Testis (tissue), 3 donors: ENCODE data around the gene C1QTNF4. TPM values are rescaled to one million over a fixed set of nuclear protein-coding genes. Genes with fewer than 3 reads are reported as not detected.
A peak's percentile ranks its signal among the peaks of the same experiment; 100 is the strongest.

Source experiments
- DNase-seq: peaks from one replicate; pipeline ENCODE4 v3.0.0-alpha.2; 2019
- H3K27ac ChIP-seq, 2 donors: fragments of 200-600 bp; sonication (generic); one replicate each; pipeline ENCODE4 v1.5.1; 2019
- H3K27me3 ChIP-seq: fragments of 200-600 bp; sonication (generic); one replicate; pipeline ENCODE4 v1.5.1; 2019
- H3K36me3 ChIP-seq: fragments of 200-600 bp; sonication (generic); one replicate; pipeline ENCODE4 v1.5.1; 2017; ENCODE audit warnings: low read depth; ENCODE audit errors: missing control alignments
- H3K4me1 ChIP-seq: fragments of 200-600 bp; sonication (generic); one replicate; pipeline ENCODE4 v1.5.1; 2019
- H3K4me3 ChIP-seq, 2 donors: fragments of 200-600 bp; sonication (generic); one replicate each; pipeline ENCODE4 v1.5.1; 2017 to 2019
- H3K9me3 ChIP-seq: fragments of 200-600 bp; sonication (generic); one replicate; pipeline ENCODE4 v1.5.1; 2017
- POLR2A ChIP-seq: fragments of 450-650 bp; IDR thresholded peaks from one replicate; pipeline ENCODE4 v1.6.1; 2017; ENCODE audit warnings: antibody characterized with exemption, mild to moderate bottlenecking, moderate library complexity
- WGBS, 2 donors: methylation state at CpG; one replicate each; pipeline ENCODE4 v1.1.5; 2018; 5-methylcytosine and 5-hydroxymethylcytosine counted together
- intact Hi-C: fragments of 100-400 bp; cut with DNase I; formaldehyde crosslinking; loops from one replicate; pipeline ENCODE4 v1.15.1; 2023; ENCODE audit warnings: low total_unique reads
- polyA plus RNA-seq: library from polyadenylated mRNA; stranded (reverse); fragments of 350-450 nt; fragmentation: Illumina TruSeq; extraction: RNeasy Lipid Tissue Mini Kit (QIAGEN cat#74804); gene quantifications from one replicate; pipeline ENCODE4 v1.2.3, GENCODE V29; 2014; ENCODE audit warnings: low read depth, low replicate concordance; ENCODE audit not compliant: insufficient read depth
- total RNA-seq, 2 donors: library from RNA; depleted of rRNA; stranded (reverse); fragments of >200 nt; gene quantifications; one replicate each; pipeline ENCODE4 v1.2.3, GENCODE V29; 2016
- TF ChIP-seq, protein P1 (sequence below), 3 experiments: fragments of 450-650 bp in 2 of 3; fragments of 200-600 bp in 1 of 3; sonication (generic) in 1 of 3; IDR thresholded peaks; one replicate each; pipeline ENCODE4 v1.5.1; 2016 to 2019; ENCODE audit warnings: antibody characterized with exemption in 3 of 3, mild to moderate bottlenecking in 2 of 3, moderate library complexity in 1 of 3

C1QTNF4 gene
- total and polyA plus RNA-seq, 3 donors from 2014 or later = 2.6 to 25.1 (median 15.4) TPM

DNA sequence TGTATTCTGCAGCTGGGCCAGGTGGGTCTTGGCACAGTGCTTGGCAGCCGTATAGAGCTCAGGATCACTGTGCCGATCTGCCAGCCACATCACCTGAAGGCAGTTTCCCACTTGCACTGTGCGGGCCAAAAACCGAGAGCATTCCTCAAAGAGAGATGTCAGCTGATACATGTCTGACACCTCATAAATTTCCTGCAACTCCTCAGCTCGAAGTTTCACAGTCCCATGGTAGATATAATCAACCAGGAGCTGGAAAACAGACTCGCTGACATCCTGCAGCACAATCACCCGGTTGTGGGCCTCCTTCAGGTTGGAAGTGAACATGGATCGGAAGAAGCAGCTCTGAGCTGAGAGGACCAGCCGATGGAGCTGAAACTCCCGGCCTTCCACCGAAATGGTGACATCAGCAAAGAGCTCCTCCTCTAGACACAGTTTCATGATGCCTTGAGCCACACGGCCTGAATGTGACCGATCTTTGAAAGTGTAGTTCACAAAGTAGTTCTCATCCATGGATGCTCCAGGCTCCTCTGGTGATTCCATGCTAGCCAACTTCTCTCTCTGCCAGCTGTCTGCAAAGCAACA is 16.7 kb downstream of the C1QTNF4 start:
- intact Hi-C loops = no loop called here
- WGBS, 2 donors = 43 to 49% methylated on average over 13 of the region's 13 CpGs
- H3K36me3 ChIP-seq = no peaks in the 10 kb centered on the region
- no peaks in the 10 kb centered on the region for H3K27me3 ChIP-seq
- H3K27ac ChIP-seq = peak overlapping the region in 1 of 2 donors; percentile 95
- no peaks in the 10 kb centered on the region for H3K9me3 ChIP-seq
- H3K4me3 ChIP-seq = no peak overlapping the region
- DNase-seq = no peak
- H3K4me1 ChIP-seq = peaks cover 22% of the 10 kb centered on the region
- no peak for TF ChIP-seq POLR2A
- TF ChIP-seq, protein P1, sequence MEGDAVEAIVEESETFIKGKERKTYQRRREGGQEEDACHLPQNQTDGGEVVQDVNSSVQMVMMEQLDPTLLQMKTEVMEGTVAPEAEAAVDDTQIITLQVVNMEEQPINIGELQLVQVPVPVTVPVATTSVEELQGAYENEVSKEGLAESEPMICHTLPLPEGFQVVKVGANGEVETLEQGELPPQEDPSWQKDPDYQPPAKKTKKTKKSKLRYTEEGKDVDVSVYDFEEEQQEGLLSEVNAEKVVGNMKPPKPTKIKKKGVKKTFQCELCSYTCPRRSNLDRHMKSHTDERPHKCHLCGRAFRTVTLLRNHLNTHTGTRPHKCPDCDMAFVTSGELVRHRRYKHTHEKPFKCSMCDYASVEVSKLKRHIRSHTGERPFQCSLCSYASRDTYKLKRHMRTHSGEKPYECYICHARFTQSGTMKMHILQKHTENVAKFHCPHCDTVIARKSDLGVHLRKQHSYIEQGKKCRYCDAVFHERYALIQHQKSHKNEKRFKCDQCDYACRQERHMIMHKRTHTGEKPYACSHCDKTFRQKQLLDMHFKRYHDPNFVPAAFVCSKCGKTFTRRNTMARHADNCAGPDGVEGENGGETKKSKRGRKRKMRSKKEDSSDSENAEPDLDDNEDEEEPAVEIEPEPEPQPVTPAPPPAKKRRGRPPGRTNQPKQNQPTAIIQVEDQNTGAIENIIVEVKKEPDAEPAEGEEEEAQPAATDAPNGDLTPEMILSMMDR (IDR thresholded peaks at IDR 0.05) = no peak

DNA sequence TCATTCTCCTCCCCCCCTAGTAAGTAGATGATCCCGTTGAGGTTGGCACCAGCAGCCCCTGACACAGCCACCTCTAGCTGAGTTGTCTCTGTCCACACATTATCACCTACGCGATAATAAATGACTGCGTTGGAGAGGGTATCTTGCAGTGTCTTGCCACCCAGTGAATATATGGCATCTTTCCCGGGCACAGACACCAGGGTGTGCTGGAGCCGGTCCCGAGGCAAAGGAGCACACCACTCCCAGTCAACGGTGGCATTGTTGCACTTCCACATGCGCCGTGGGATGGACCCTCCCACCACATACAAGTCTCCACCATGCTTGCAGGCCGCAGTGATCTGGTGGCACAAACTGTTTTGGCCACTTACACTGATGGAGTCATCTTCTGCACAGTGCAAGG is 20.9 kb downstream of the C1QTNF4 start:
- intact Hi-C loops = no loop called here
- 74 to 87% methylated on average over 11 of the region's 11 CpGs for WGBS, 2 donors
- Histone ChIP-seq H3K27ac (no peak overlapping the region), H3K36me3 (no peaks in the 10 kb centered on the region), H3K9me3 (no peaks in the 10 kb centered on the region), H3K27me3 (no peaks in the 10 kb centered on the region), H3K4me1 (peaks cover 13% of the 10 kb centered on the region), H3K4me3 (no peak overlapping the region)
- no peak for TF ChIP-seq POLR2A
- TF ChIP-seq, protein P1 (IDR thresholded peaks at IDR 0.05) = no peak
- DNase-seq = no peak

DNA sequence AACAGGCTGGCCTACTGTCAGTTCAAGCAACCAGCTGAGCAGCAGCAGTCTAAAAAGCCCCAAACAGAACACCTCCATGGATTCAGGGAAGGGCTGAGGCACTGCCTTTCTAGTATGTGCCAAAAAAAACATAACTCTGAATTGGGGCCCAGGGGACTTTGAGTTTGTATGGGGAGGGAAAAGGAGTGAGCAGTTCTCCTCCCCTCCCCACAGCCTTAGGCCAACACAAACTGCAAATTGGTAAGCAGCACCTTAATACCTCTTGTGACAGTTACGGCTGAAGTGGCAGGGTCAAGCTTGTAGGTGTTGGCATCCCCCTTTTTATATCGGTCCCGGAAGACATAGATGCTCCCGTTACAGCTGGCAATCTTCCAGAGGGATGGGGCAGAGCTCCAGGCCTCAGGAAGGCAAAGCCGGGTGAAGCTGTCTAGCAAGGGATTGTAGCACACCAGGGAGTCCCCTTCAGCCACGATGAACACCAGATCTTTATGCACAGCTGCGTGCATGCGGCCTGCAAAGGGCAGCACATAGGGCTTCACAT is 21.4 kb downstream of the C1QTNF4 start:
- intact Hi-C loops = no loop called here
- no peak for TF ChIP-seq POLR2A
- no peak overlapping the region for H3K27ac ChIP-seq
- H3K4me1 ChIP-seq = peaks cover 8% of the 10 kb centered on the region
- no peaks in the 10 kb centered on the region for H3K27me3 ChIP-seq
- WGBS, 2 donors = 44 to 62% methylated on average over 8 of the region's 8 CpGs
- no peak for DNase-seq
- H3K36me3 ChIP-seq = no peaks in the 10 kb centered on the region
- no peaks in the 10 kb centered on the region for H3K9me3 ChIP-seq
- H3K4me3 ChIP-seq = no peak overlapping the region

DNA sequence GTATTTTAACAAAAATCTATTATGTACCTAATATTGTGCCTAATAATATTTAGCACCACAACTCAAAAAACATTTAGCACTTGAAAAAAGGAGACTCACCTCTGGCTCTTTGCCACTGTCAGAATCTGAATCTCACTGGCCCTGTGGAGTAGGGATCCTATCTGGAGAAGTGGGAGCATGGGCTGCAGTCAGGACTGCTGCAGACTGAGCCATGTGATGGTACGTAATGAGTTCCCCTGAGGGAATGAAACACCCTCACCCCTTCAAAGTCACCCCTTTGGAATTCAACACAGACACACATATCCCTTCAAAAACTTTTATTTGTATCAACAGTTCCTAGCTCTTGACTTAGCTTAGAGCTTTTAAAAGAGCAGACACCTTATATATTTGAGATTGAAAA is 22.3 kb downstream of the C1QTNF4 start:
- H3K27me3 ChIP-seq = no peaks in the 10 kb centered on the region
- H3K4me1 ChIP-seq = peaks cover 4% of the 10 kb centered on the region
- WGBS, 2 donors = 75 to 88% methylated on average over 1 of the region's 1 CpG
- intact Hi-C loops = no loop called here
- no peak overlapping the region for H3K4me3 ChIP-seq
- no peaks in the 10 kb centered on the region for H3K9me3 ChIP-seq
- no peaks in the 10 kb centered on the region for H3K36me3 ChIP-seq
- no peak for DNase-seq
- TF ChIP-seq, protein P1 (IDR thresholded peaks at IDR 0.05) = no peak
- TF ChIP-seq POLR2A = no peak
- H3K27ac ChIP-seq = no peak overlapping the region

DNA sequence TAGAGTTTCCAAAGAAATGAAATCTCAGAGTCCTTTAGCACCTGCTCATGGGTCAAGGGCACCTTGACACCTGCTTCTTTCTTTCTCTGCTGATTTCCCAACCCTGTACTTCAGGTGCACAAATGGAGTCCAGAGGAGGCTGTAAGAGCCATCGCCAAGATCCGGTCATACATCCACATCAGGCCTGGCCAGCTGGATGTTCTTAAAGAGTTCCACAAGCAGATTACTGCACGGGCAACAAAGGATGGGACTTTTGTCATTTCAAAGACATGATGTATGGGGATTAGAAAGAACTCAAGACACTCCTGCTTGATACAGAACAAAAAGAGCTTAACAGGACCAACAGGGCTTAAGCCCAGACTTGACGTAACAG is 22.9 kb downstream of the C1QTNF4 start:
- 71 to 83% methylated on average over 4 of the region's 4 CpGs for WGBS, 2 donors
- Histone ChIP-seq H3K36me3 (no peaks in the 10 kb centered on the region), H3K27me3 (no peaks in the 10 kb centered on the region), H3K4me1 (peaks cover 4% of the 10 kb centered on the region), H3K9me3 (no peaks in the 10 kb centered on the region), H3K27ac (no peak overlapping the region), H3K4me3 (no peak overlapping the region)
- DNase-seq = no peak
- TF ChIP-seq POLR2A = no peak
- TF ChIP-seq, protein P1 (IDR thresholded peaks at IDR 0.05) = no peak
- intact Hi-C loops = no loop called here
